Esophagus muscularis mucosa (tissue), 4 donors: ENCODE data around the gene BCR. TPM values are rescaled to one million over a fixed set of nuclear protein-coding genes. Genes with fewer than 3 reads are reported as not detected.

Experiments
- DNase-seq: peaks from one replicate; pipeline ENCODE4 v3.0.0-alpha.2; 2017; ENCODE audit errors: extremely low spot score
- H3K27ac ChIP-seq, 4 donors: fragments of 200-600 bp; sonication (generic); replicated peaks in 1 of 4; 1 replicate in 3 of 4; 2 replicates in 1 of 4; pipeline ENCODE4 v1.5.1; 2016 to 2019; ENCODE audit warnings: mild to moderate bottlenecking in 1 of 4
- H3K27me3 ChIP-seq, 4 donors: fragments of 200-600 bp; sonication (generic); one replicate each; pipeline versions ENCODE4 v1.5.1 to v1.6.0; 2016 to 2019
- H3K36me3 ChIP-seq, 4 donors: fragments of 200-600 bp; sonication (generic); one replicate each; pipeline ENCODE4 v1.5.1; 2016 to 2019
- H3K4me1 ChIP-seq, 4 donors: fragments of 200-600 bp; sonication (generic); one replicate each; pipeline ENCODE4 v1.5.1; 2016 to 2019
- H3K4me3 ChIP-seq, 4 donors: fragments of 200-600 bp; sonication (generic); 1 replicate in 2 of 4; 2 replicates in 2 of 4; pipeline ENCODE4 v1.5.1; 2016 to 2019; ENCODE audit warnings: mild to moderate bottlenecking in 4 of 4, moderate library complexity in 1 of 4
- H3K9me3 ChIP-seq, 4 donors: fragments of 200-600 bp; sonication (generic); 1 replicate in 3 of 4; 2 replicates in 1 of 4; pipeline ENCODE4 v1.5.1; 2016 to 2019
- CTCF ChIP-seq, 3 experiments: fragments of 200-600 bp in 2 of 3; fragments of 450-650 bp in 1 of 3; sonication (generic) in 2 of 3; IDR thresholded peaks; one replicate each; pipeline ENCODE4 v1.5.1; 2017 to 2019; ENCODE audit warnings: antibody characterized with exemption in 3 of 3, mild to moderate bottlenecking in 2 of 3, moderate library complexity in 1 of 3
- EP300 ChIP-seq: sonication (generic); formaldehyde crosslinking; IDR thresholded peaks from one replicate; pipeline ENCODE4 v1.6.1; 2017; ENCODE audit warnings: antibody characterized with exemption
- POLR2A ChIP-seq: fragments of 450-650 bp; IDR thresholded peaks from one replicate; pipeline ENCODE4 v1.6.1; 2017; ENCODE audit warnings: antibody characterized with exemption, moderate library complexity, mild to moderate bottlenecking, low read depth
- POLR2AphosphoS5 ChIP-seq, 2 donors: sonication (generic); formaldehyde crosslinking; IDR thresholded peaks; one replicate each; pipeline ENCODE4 v1.6.1; 2017; ENCODE audit warnings: antibody characterized with exemption in 2 of 2
- WGBS: methylation state at CpG from one replicate; pipeline ENCODE4 v1.1.5; 2018; 5-methylcytosine and 5-hydroxymethylcytosine counted together
- intact Hi-C: fragments of 100-400 bp; cut with DNase I; formaldehyde crosslinking; loops from one replicate; pipeline ENCODE4 v1.15.1; 2023
- total RNA-seq, 4 donors: library from RNA; depleted of rRNA; stranded (reverse); fragments of >200 nt; gene quantifications; one replicate each; pipeline versions ENCODE4 v1.1.0 to v1.2.1, GENCODE V29; 2016

Gene BCR
- total RNA-seq, 4 donors from 2014 or later = 35.7 to 58.5 (median 48.0) TPM

DNA sequence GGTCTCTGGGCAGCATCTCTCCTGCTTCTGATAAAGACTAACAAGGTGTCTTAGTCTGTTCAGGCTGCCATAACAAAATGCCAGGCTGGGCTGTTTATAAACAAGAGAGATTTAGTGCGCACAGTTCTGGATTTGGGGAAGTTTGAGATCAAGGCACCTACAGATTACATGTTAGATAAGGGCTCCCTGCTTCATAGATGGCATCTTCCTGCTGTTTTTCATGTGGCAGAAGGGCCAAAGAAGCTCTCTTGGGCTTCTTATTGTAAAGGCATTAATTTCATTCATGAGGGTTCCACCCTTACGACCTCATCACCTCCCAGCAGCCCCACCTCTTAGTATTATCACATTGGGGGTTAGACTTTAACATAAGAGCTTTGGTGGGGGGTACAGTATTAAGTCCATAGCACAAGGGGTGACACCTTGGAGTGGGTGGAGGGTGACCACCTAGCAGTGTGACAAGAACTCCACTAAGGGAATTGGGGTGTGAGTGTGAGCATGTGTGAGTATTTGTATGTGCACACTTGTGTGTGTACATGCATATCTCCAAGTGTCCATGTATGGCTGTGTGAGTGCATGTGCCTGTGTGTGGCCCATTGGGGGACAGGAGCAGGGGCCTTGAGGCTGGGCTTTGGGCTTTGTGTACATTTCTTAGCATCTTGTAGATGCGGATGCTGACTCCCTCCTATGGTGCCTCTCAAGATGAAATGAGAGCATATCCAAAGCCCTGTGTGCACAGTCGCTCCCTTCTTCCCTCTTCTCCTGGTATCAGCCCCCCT is 42.7 kb downstream of the BCR start:
- no peak overlapping the region for H3K4me3 ChIP-seq
- no peaks in the 10 kb centered on the region for H3K36me3 ChIP-seq
- TF ChIP-seq CTCF (IDR thresholded peaks at IDR 0.05) = no peak
- no peak for TF ChIP-seq POLR2A
- TF ChIP-seq POLR2AphosphoS5 (IDR thresholded peaks at IDR 0.05) = no peak
- TF ChIP-seq EP300 = no peak
- intact Hi-C loops = no loop called here
- peaks cover 0 to 4% (median 0%) of the 10 kb centered on the region in 4 donors for H3K9me3 ChIP-seq
- peaks cover 90 to 97% (median 94%) of the 10 kb centered on the region in 4 donors for H3K4me1 ChIP-seq
- no peak for DNase-seq
- H3K27ac ChIP-seq = peak overlapping the region; percentile 31 to 74 (median 57)
- WGBS = 90% methylated on average over 4 of the region's 4 CpGs
- no peaks in the 10 kb centered on the region for H3K27me3 ChIP-seq

GRCh38 chr22:23223569-23224317 is 43.4 kb downstream of the BCR start:
- Histone ChIP-seq H3K27me3 (no peaks in the 10 kb centered on the region), H3K36me3 (no peaks in the 10 kb centered on the region), H3K9me3 (peaks cover 0 to 12% (median 4%) of the 10 kb centered on the region in 4 donors), H3K4me3 (no peak overlapping the region), H3K4me1 (peaks cover 82 to 89% (median 86%) of the 10 kb centered on the region in 4 donors), H3K27ac (peak overlapping the region; percentile 31 to 74 (median 57))
- DNase-seq = no peak
- TF ChIP-seq CTCF (IDR thresholded peaks at IDR 0.05) (no peak), POLR2A (no peak), EP300 (no peak), POLR2AphosphoS5 (IDR thresholded peaks at IDR 0.05) (no peak)
- WGBS = 77% methylated on average over 12 of the region's 12 CpGs
- intact Hi-C loops = no loop called here

DNA sequence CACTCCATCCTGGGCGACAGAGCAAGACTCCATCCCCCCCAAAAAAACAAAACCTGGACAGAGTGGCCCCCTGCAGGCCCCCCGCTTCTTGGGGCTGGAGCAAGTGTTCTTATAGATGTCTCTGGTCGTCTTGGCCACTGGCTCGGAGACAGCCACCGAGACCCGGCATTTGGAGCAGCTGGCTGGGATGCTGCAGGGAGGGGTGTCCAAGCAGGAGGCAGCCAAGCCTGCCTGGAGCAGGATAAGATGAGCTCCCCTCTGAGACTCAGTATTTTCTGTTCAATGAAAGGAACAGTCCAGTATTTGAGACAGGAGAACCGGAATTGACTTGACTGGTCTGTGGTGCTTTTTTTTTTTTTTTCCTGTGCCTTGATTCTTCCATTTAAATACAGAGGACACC is 44.5 kb downstream of the BCR start:
- WGBS = 92% methylated on average over 2 of the region's 7 CpGs
- Histone ChIP-seq H3K4me3 (no peak overlapping the region), H3K36me3 (no peaks in the 10 kb centered on the region), H3K9me3 (peaks cover 0 to 14% (median 7%) of the 10 kb centered on the region in 4 donors), H3K27me3 (no peaks in the 10 kb centered on the region), H3K4me1 (peaks cover 71 to 78% (median 75%) of the 10 kb centered on the region in 4 donors), H3K27ac (peak overlapping the region; percentile 31 to 74 (median 60))
- TF ChIP-seq CTCF (IDR thresholded peaks at IDR 0.05) (no peak), POLR2AphosphoS5 (IDR thresholded peaks at IDR 0.05) (no peak), EP300 (no peak), POLR2A (no peak)
- no peak for DNase-seq
- intact Hi-C loops = no loop called here

- peaks cover 0 to 14% (median 7%) of the 10 kb centered on the region in 4 donors for H3K9me3 ChIP-seq
- no peaks in the 10 kb centered on the region for H3K27me3 ChIP-seq
- H3K27ac ChIP-seq = peak overlapping the region; percentile 47 to 74 (median 68)
- DNase-seq = no peak
- H3K4me3 ChIP-seq = no peak overlapping the region
- intact Hi-C loops = no loop called here
- peaks cover 66 to 74% (median 71%) of the 10 kb centered on the region in 4 donors for H3K4me1 ChIP-seq
- TF ChIP-seq POLR2A = no peak
- no peak for TF ChIP-seq CTCF (IDR thresholded peaks at IDR 0.05)
- TF ChIP-seq POLR2AphosphoS5 (IDR thresholded peaks at IDR 0.05) = no peak
- no peak for TF ChIP-seq EP300
- 86% methylated on average over 8 of the region's 10 CpGs for WGBS
- no peaks in the 10 kb centered on the region for H3K36me3 ChIP-seq
These were observed 45.0 kb downstream of the BCR start for GRCh38 chr22:23225337-23225723.
